Immature natural killer cell (primary cell): Measurements from ENCODE around the gene GLMN. TPM values are rescaled to one million over a fixed set of nuclear protein-coding genes. Genes with fewer than 3 reads are reported as not detected.
"Not testable (repeated sequence)": the region's sequence is repeated elsewhere in the genome, so short reads cannot be mapped to it uniquely, and the experiment has no call there.

Experiments used
- DNase-seq, 3 donors: peaks; one replicate each; pipeline ENCODE4 v3.0.0; 2022; ENCODE audit warnings: mixed read lengths in 1 of 3
- H3K27ac Mint-ChIP-seq, 6 donors: one replicate each; pipeline ENCODE4 v1.8.0; 2020; ENCODE audit warnings: mixed read lengths in 6 of 6, mild to moderate bottlenecking in 5 of 6, inconsistent platforms in 4 of 6, moderate library complexity in 3 of 6
- H3K27me3 Mint-ChIP-seq, 3 donors: one replicate each; pipeline ENCODE4 v1.8.0; 2020 to 2021; ENCODE audit warnings: low read depth in 3 of 3, mild to moderate bottlenecking in 3 of 3, mixed read lengths in 3 of 3, moderate library complexity in 3 of 3, inconsistent platforms in 1 of 3
- H3K36me3 Mint-ChIP-seq, 3 donors: one replicate each; pipeline ENCODE4 v1.8.0; 2020; ENCODE audit warnings: mixed read lengths in 3 of 3, inconsistent platforms in 2 of 3, mild to moderate bottlenecking in 2 of 3
- H3K4me1 Mint-ChIP-seq, 2 donors: one replicate each; pipeline ENCODE4 v1.8.0; 2020; ENCODE audit warnings: inconsistent platforms in 2 of 2, mild to moderate bottlenecking in 2 of 2, mixed read lengths in 2 of 2, moderate library complexity in 1 of 2
- H3K4me3 Mint-ChIP-seq, 5 donors: one replicate each; pipeline ENCODE4 v1.8.0; 2020; ENCODE audit warnings: mild to moderate bottlenecking in 5 of 5, mixed read lengths in 5 of 5, inconsistent platforms in 3 of 5, moderate library complexity in 3 of 5
- H3K9me3 Mint-ChIP-seq, 6 donors: one replicate each; pipeline ENCODE4 v1.8.0; 2020; ENCODE audit warnings: mild to moderate bottlenecking in 6 of 6, mixed read lengths in 6 of 6, inconsistent platforms in 4 of 6, moderate library complexity in 3 of 6
- polyA plus RNA-seq, 3 donors: library from polyadenylated mRNA; unstranded; fragments of 300-500 nt; fragmentation: Illumina TruSeq; gene quantifications; one replicate each; pipeline ENCODE4 v1.2.3, GENCODE V29; 2021

Gene GLMN
- polyA plus RNA-seq, 3 donors from 2014 or later, result 10.8 to 18.3 (median 15.3) TPM

DNA sequence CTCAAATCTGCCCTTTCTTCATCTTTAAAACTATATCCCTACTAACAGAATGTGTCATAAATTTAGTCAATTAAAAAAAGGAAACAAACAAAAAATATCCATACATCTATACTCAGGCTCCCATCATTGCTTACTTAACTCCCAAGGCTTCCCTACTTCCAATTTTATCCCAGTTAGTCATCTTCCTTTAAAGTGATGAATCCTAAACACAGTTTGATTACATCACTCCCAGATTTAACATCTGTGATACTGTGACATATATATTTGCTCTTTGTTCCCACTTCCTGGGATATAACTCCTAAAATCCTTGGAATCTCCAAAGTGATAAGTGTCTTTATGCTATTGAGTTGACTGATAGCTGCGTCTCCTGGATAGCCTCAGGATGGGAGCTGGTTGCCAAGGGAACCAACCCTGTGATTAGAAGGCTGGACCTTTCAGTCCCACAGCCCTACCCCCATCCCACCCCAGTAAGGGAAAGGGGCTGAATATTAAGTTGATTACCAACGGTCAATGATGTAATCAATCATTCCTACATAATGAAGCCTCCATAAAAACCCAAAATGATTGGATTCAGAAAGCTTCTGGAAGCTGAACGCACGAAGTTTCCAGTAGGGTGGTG lies 21.6 kb downstream of the GLMN start:
- no peak for DNase-seq
- no peaks in the 10 kb centered on the region for H3K27me3 Mint-ChIP-seq
- no peak overlapping the region for H3K4me3 Mint-ChIP-seq
- no peaks in the 10 kb centered on the region for H3K9me3 Mint-ChIP-seq
- H3K4me1 Mint-ChIP-seq, result peaks cover 7 to 15% of the 10 kb centered on the region in 2 donors
- H3K27ac Mint-ChIP-seq, result no peak overlapping the region
- H3K36me3 Mint-ChIP-seq, result peaks cover 28 to 58% (median 56%) of the 10 kb centered on the region in 3 donors

DNA sequence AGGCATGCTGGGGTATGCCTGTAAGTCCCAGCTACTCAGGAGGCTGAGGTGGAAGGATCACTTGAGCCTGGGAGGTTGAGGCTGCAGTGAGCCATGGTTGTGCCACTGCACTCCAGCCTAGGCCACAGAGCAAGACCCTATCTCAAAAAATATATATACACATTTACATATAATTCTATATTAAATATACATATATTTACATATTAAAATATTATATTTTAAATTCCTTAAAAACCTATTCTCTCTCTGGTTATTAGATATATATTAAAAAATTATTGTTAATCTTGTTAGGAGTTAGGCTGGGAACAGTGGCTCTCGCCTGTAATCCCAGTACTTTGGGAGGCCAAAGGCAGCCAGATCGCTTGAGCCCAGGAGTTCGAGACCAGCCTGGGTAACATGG lies 22.7 kb downstream of the GLMN start:
- Mint-ChIP-seq H3K27me3 (no peaks in the 10 kb centered on the region), H3K4me3 (no peak overlapping the region), H3K9me3 (no peaks in the 10 kb centered on the region), H3K36me3 (peaks cover 21 to 51% (median 47%) of the 10 kb centered on the region in 3 donors), H3K27ac (no peak overlapping the region), H3K4me1 (peaks cover 3 to 6% of the 10 kb centered on the region in 2 donors)
- no peak for DNase-seq

DNA sequence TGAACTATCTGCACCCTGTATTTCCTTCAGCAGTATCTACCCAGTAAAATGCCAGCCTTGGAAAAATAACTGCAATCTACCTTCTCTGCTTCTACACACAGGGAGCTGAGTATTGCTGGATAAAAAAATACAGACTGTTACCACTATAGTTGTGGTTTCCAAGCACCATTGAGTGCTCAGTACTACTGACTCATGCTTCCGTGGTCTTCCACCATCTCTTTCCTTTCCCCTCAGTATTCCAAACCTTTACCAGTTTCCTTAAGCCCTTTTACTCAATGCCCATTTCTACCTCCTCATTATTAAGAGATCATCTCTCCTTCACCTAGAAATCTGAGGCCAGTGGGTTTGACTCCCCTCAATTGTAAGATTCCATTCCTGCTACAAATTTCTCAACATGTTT lies 23.8 kb downstream of the GLMN start:
- no peak overlapping the region for H3K4me3 Mint-ChIP-seq
- no peaks in the 10 kb centered on the region for H3K27me3 Mint-ChIP-seq
- no peaks in the 10 kb centered on the region for H3K4me1 Mint-ChIP-seq
- DNase-seq, result no peak
- peak overlapping the region in 4 of 6 donors; percentile 4 to 23 (median 10) for H3K27ac Mint-ChIP-seq
- no peaks in the 10 kb centered on the region for H3K9me3 Mint-ChIP-seq
- peaks cover 19 to 45% (median 42%) of the 10 kb centered on the region in 3 donors for H3K36me3 Mint-ChIP-seq

- Mint-ChIP-seq H3K4me3 (no peak overlapping the region), H3K36me3 (peaks cover 15 to 44% (median 38%) of the 10 kb centered on the region in 3 donors), H3K4me1 (no peaks in the 10 kb centered on the region), H3K9me3 (no peaks in the 10 kb centered on the region), H3K27ac (no peak overlapping the region), H3K27me3 (peaks cover 0 to 2% (median 0%) of the 10 kb centered on the region in 3 donors)
- DNase-seq, result no peak
Measured at GRCh38 chr1:92273039-92273438, 25.7 kb downstream of the GLMN start.

DNA sequence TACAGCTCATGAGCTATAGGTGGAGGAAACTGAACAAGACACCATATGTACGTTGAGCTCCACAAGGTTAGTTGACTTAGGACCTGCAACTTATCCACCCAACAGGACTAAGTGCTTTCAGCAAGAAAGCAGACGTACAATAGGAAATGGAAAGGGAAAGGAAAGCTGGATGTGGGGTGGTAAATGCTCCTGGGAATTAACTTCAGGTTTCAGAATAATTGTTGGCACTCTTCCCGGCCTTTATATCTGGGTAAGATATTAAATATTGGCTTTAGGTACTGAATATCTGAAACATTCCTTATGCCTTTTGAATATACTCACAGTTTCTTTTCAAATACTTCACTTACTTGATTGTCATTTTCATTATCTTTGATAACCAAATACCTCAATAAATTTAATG lies 36.3 kb downstream of the GLMN start:
- Mint-ChIP-seq H3K27ac (peak overlapping the region in 1 of 6 donors; percentile 34), H3K4me3 (no peak overlapping the region)

GRCh38 chr1:92259350-92259749 lies 39.4 kb downstream of the GLMN start:
- Mint-ChIP-seq H3K9me3 (peaks cover 0 to 4% (median 0%) of the 10 kb centered on the region in 6 donors), H3K27ac (no peak overlapping the region), H3K36me3 (peaks cover 30 to 78% (median 65%) of the 10 kb centered on the region in 3 donors), H3K4me1 (no peaks in the 10 kb centered on the region), H3K27me3 (no peaks in the 10 kb centered on the region), H3K4me3 (no peak overlapping the region)
- no peak for DNase-seq

More for the DNA sequence above, 36.3 kb downstream of the GLMN start:
- DNase-seq, result no peak
- Mint-ChIP-seq H3K27me3 (no peaks in the 10 kb centered on the region), H3K9me3 (no peaks in the 10 kb centered on the region), H3K36me3 (peaks cover 13 to 57% (median 37%) of the 10 kb centered on the region in 3 donors), H3K4me1 (no peaks in the 10 kb centered on the region)

DNA sequence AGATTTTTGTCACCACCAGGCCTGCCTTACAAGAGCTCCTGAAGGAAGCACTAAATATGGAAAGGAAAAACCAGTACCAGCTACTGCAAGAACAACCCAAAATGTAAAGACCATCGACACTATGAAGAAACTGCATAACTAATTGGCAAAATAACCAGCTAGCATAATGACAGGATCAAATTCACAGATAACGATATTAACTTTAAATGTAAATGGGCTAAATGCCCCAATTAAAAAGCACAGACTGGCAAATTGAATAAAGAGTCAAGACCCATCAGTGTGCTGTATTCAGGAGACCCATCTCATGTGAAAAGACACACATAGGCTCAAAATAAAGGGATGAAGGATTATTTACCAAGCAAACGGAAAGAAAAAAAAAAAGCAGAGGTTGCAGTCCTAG lies 44.1 kb downstream of the GLMN start:
- H3K36me3 Mint-ChIP-seq, result peaks cover 36 to 67% (median 63%) of the 10 kb centered on the region in 3 donors
- not testable (repeated sequence) for H3K4me3 Mint-ChIP-seq, DNase-seq, H3K4me1 Mint-ChIP-seq, H3K27me3 Mint-ChIP-seq, H3K9me3 Mint-ChIP-seq
- peak overlapping the region in 1 of 6 donors; percentile 14 for H3K27ac Mint-ChIP-seq

DNA sequence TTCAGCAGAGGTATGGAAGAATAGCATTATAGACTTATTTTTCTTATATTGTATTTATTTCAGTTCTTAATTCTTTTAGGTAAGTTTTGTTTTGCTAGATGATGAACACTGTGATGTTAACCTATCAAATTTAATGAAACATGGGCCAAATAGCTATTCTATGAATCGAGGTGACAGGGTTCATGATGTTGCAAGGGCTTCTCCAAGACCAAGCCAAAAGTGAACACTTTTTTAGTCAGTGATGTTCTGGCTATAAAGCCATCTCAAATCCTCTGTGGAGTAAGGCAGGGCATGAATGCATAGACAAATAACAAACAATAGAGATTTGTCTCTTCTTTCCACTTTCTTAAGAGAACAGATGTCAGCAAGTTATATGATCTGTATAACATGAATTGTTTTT lies 54.4 kb downstream of the GLMN start:
- Mint-ChIP-seq H3K27me3 (peaks cover 0 to 2% (median 2%) of the 10 kb centered on the region in 3 donors), H3K9me3 (no peaks in the 10 kb centered on the region), H3K36me3 (peaks cover 0 to 12% (median 5%) of the 10 kb centered on the region in 3 donors), H3K4me1 (no peaks in the 10 kb centered on the region), H3K4me3 (no peak overlapping the region), H3K27ac (no peak overlapping the region)
- no peak for DNase-seq

- Mint-ChIP-seq H3K9me3 (peaks cover 0 to 1% (median 0%) of the 10 kb centered on the region in 6 donors), H3K27ac (no peak overlapping the region), H3K4me3 (no peak overlapping the region), H3K27me3 (peaks cover 2 to 5% (median 4%) of the 10 kb centered on the region in 3 donors), H3K36me3 (no peaks in the 10 kb centered on the region), H3K4me1 (no peaks in the 10 kb centered on the region)
- DNase-seq, result no peak
Measured at GRCh38 chr1:92240034-92240433, 58.8 kb downstream of the GLMN start.

- H3K4me1 Mint-ChIP-seq, result no peaks in the 10 kb centered on the region
- H3K4me3 Mint-ChIP-seq, result no peak overlapping the region
- no peak overlapping the region for H3K27ac Mint-ChIP-seq
- DNase-seq, result no peak
- H3K36me3 Mint-ChIP-seq, result no peaks in the 10 kb centered on the region
- peaks cover 0 to 4% (median 3%) of the 10 kb centered on the region in 3 donors for H3K27me3 Mint-ChIP-seq
- H3K9me3 Mint-ChIP-seq, result peaks cover 0 to 6% (median 0%) of the 10 kb centered on the region in 6 donors
Measured at GRCh38 chr1:92230736-92231135, 68.1 kb downstream of the GLMN start.

- H3K27me3 Mint-ChIP-seq, result peaks cover 0 to 6% (median 4%) of the 10 kb centered on the region in 3 donors
- no peak for DNase-seq
- no peaks in the 10 kb centered on the region for H3K4me1 Mint-ChIP-seq
- H3K9me3 Mint-ChIP-seq, result peaks cover 0 to 1% (median 0%) of the 10 kb centered on the region in 6 donors
- no peaks in the 10 kb centered on the region for H3K36me3 Mint-ChIP-seq
- H3K27ac Mint-ChIP-seq, result no peak overlapping the region
- no peak overlapping the region for H3K4me3 Mint-ChIP-seq
Measured at GRCh38 chr1:92228401-92228800, 70.4 kb downstream of the GLMN start.

- DNase-seq, result no peak
- Mint-ChIP-seq H3K27ac (no peak overlapping the region), H3K4me1 (no peaks in the 10 kb centered on the region), H3K36me3 (no peaks in the 10 kb centered on the region), H3K27me3 (peaks cover 0 to 3% (median 1%) of the 10 kb centered on the region in 3 donors), H3K9me3 (no peaks in the 10 kb centered on the region), H3K4me3 (no peak overlapping the region)
Measured at GRCh38 chr1:92219028-92219427, 79.8 kb downstream of the GLMN start.

- H3K9me3 Mint-ChIP-seq, result no peaks in the 10 kb centered on the region
- no peak overlapping the region for H3K27ac Mint-ChIP-seq
- H3K27me3 Mint-ChIP-seq, result peaks cover 0 to 3% (median 1%) of the 10 kb centered on the region in 3 donors
- no peaks in the 10 kb centered on the region for H3K36me3 Mint-ChIP-seq
- DNase-seq, result no peak
- no peak overlapping the region for H3K4me3 Mint-ChIP-seq
- H3K4me1 Mint-ChIP-seq, result no peaks in the 10 kb centered on the region
Measured at GRCh38 chr1:92218559-92218958, 80.2 kb downstream of the GLMN start.

- no peak for DNase-seq
- H3K36me3 Mint-ChIP-seq, result no peaks in the 10 kb centered on the region
- no peak within 1 kb of the TSS for H3K27ac Mint-ChIP-seq
- no peaks in the 10 kb centered on the region for H3K9me3 Mint-ChIP-seq
- H3K4me1 Mint-ChIP-seq, result no peaks in the 10 kb centered on the region
- H3K27me3 Mint-ChIP-seq, result peaks cover 0 to 3% (median 1%) of the 10 kb centered on the region in 3 donors
- no peak within 1 kb of the TSS for H3K4me3 Mint-ChIP-seq
Measured at GRCh38 chr1:92217721-92218120, 81.1 kb downstream of the GLMN start, which contains the start of gene C1orf146. TSS of gene C1orf146 (plus strand) at chr1:92217915. CDS start at chr1:92231421, 13,506 bp downstream.

- no peak overlapping the region for H3K27ac Mint-ChIP-seq
- peaks cover 0 to 2% (median 2%) of the 10 kb centered on the region in 3 donors for H3K27me3 Mint-ChIP-seq
- no peaks in the 10 kb centered on the region for H3K4me1 Mint-ChIP-seq
- H3K9me3 Mint-ChIP-seq, result no peaks in the 10 kb centered on the region
- DNase-seq, result no peak
- H3K4me3 Mint-ChIP-seq, result no peak overlapping the region
- H3K36me3 Mint-ChIP-seq, result peaks cover 0 to 4% (median 0%) of the 10 kb centered on the region in 3 donors
Measured at GRCh38 chr1:92211166-92211565, 87.6 kb downstream of the GLMN start.
